ENCODE results near the gene TBXAS1.

The TBXAS1 gene

GRCh38 chr7:139913021-139913844 lies 84.2 kb downstream of the TBXAS1 start:
- peaks cover 31% of the 10 kb centered on the region for H3K4me1 ChIP-seq (ENCODE audit: insufficient read depth, poor library complexity, severe bottlenecking)
- DNase-seq (ENCODE audit: low spot score) (no peak), ATAC-seq (ENCODE audit: low read depth) (no peak)
- H3K27me3 ChIP-seq (ENCODE audit: insufficient read depth, poor library complexity, severe bottlenecking), result no peaks in the 10 kb centered on the region
- TF ChIP-seq, protein P1, sequence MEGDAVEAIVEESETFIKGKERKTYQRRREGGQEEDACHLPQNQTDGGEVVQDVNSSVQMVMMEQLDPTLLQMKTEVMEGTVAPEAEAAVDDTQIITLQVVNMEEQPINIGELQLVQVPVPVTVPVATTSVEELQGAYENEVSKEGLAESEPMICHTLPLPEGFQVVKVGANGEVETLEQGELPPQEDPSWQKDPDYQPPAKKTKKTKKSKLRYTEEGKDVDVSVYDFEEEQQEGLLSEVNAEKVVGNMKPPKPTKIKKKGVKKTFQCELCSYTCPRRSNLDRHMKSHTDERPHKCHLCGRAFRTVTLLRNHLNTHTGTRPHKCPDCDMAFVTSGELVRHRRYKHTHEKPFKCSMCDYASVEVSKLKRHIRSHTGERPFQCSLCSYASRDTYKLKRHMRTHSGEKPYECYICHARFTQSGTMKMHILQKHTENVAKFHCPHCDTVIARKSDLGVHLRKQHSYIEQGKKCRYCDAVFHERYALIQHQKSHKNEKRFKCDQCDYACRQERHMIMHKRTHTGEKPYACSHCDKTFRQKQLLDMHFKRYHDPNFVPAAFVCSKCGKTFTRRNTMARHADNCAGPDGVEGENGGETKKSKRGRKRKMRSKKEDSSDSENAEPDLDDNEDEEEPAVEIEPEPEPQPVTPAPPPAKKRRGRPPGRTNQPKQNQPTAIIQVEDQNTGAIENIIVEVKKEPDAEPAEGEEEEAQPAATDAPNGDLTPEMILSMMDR (IDR thresholded peaks at IDR 0.05; ENCODE audit: poor library complexity, severe bottlenecking), result no peak
- no peak overlapping the region for H3K27ac ChIP-seq (ENCODE audit: poor library complexity, severe bottlenecking)
- H3K4me3 ChIP-seq (ENCODE audit: severe bottlenecking), result no peak overlapping the region
- no peaks in the 10 kb centered on the region for H3K36me3 ChIP-seq (ENCODE audit: low read depth)
- no peaks in the 10 kb centered on the region for H3K9me3 ChIP-seq (ENCODE audit: severe bottlenecking)

DNA sequence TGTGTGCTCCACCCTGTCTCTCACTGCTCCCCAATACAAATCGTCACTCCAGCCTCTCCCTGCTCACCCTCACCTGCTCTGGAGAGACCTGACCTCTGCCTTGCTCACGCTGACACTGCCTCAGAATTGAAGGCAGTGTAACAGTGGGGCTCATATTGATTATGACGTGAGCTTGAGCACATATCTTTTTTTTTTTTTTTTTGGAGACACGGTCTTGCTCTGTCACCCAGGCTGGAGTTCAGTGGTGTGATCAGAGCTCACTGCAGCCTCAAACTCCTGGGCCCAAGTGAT lies 84.7 kb downstream of the TBXAS1 start:
- Histone ChIP-seq H3K36me3 (ENCODE audit: low read depth) (no peaks in the 10 kb centered on the region), H3K9me3 (ENCODE audit: severe bottlenecking) (no peaks in the 10 kb centered on the region), H3K4me3 (ENCODE audit: severe bottlenecking) (no peak overlapping the region), H3K27ac (ENCODE audit: poor library complexity, severe bottlenecking) (no peak overlapping the region), H3K4me1 (ENCODE audit: insufficient read depth, poor library complexity, severe bottlenecking) (peaks cover 31% of the 10 kb centered on the region), H3K27me3 (ENCODE audit: insufficient read depth, poor library complexity, severe bottlenecking) (no peaks in the 10 kb centered on the region)
- no peak for ATAC-seq (ENCODE audit: low read depth)
- no peak for DNase-seq (ENCODE audit: low spot score)
- TF ChIP-seq, protein P1 (IDR thresholded peaks at IDR 0.05; ENCODE audit: poor library complexity, severe bottlenecking), result no peak

DNA sequence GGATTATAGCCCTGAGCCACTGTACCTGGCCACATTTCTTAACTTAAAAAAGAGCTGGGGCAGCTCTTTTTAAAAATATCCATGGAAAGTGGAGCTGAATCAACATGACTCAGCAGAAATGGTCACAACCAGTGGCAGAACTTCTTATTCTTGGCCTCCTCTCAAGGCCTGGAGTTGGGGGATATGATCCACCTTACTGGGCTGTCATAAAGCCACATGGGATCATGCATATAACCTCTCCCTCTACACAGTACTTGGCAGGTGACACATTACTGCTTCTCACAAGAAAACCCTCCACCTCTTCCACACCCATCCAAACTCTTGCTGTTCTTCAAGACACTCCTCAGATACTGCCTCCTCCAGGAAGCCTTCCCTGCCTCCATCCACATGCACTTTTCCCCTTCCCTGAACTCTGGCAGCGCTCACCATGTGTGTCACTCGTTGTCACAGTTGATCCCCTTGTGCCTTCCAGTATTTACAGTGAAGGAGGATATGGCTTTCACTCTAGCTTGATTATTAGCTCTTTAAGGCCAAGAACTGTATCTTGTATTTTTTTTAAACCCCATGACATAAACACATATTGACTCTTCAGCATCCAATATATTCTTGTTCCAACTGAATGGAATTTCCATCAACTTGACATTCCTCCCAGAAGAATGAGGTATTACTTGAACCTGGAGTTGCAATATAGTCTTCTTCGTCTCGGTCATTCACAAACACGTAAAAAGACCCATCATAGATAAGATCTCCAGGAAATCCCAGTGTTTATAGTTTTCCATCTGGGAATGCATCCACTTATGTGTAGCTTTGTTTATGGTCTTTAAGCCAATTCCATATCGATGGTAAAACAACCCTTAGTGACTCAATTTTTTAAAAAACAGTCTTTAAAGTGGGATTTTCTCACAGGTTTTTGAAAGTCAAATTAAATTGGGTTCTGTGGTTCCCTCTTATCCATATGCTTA lies 85.5 kb downstream of the TBXAS1 start:
- DNase-seq (ENCODE audit: low spot score) (no peak), ATAC-seq (ENCODE audit: low read depth) (no peak)
- Histone ChIP-seq H3K36me3 (ENCODE audit: low read depth) (no peaks in the 10 kb centered on the region), H3K27me3 (ENCODE audit: insufficient read depth, poor library complexity, severe bottlenecking) (no peaks in the 10 kb centered on the region), H3K27ac (ENCODE audit: poor library complexity, severe bottlenecking) (no peak overlapping the region), H3K4me3 (ENCODE audit: severe bottlenecking) (no peak overlapping the region), H3K9me3 (ENCODE audit: severe bottlenecking) (no peaks in the 10 kb centered on the region), H3K4me1 (ENCODE audit: insufficient read depth, poor library complexity, severe bottlenecking) (peaks cover 30% of the 10 kb centered on the region)
- TF ChIP-seq, protein P1 (IDR thresholded peaks at IDR 0.05; ENCODE audit: poor library complexity, severe bottlenecking), result no peak

DNA sequence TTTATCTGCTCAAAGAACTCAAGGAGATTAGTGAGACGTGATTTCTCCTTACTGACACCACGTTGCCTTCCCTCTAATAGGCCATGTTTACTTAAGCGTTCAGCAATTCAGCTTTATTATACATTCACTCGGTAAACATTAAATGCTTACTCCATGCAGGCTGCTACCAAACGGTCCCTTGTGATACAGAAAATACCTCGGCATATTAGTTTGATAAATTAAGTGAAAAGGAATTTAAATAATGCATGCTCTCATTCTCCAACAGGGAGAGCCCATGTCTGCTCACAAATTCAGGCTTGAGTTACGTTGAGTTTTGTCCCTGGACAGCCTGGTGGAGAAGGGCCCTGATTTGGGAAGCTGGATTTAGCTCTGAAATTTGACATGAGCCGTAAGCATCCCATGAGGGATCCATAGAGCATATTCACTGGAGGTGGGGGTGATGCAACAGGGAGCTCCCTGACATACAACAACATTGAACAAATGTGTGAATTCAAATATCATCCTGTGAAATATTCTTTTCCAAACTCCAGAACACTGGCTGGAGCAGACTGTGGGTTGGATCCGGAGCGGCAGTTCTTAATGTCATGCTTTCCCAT lies 86.3 kb downstream of the TBXAS1 start:
- H3K27ac ChIP-seq (ENCODE audit: poor library complexity, severe bottlenecking), result peak overlapping the region; percentile 78
- H3K4me1 ChIP-seq (ENCODE audit: insufficient read depth, poor library complexity, severe bottlenecking), result peaks cover 26% of the 10 kb centered on the region
- no peaks in the 10 kb centered on the region for H3K27me3 ChIP-seq (ENCODE audit: insufficient read depth, poor library complexity, severe bottlenecking)
- TF ChIP-seq, protein P1 (IDR thresholded peaks at IDR 0.05; ENCODE audit: poor library complexity, severe bottlenecking), result no peak
- H3K4me3 ChIP-seq (ENCODE audit: severe bottlenecking), result no peak overlapping the region
- H3K9me3 ChIP-seq (ENCODE audit: severe bottlenecking), result no peaks in the 10 kb centered on the region
- no peak for ATAC-seq (ENCODE audit: low read depth)
- no peaks in the 10 kb centered on the region for H3K36me3 ChIP-seq (ENCODE audit: low read depth)
- no peak for DNase-seq (ENCODE audit: low spot score)

Measured in RWPE2 (cell line).